ENCODE measurements around the gene GAA. TPM values are rescaled to one million over a fixed set of nuclear protein-coding genes. Genes with fewer than 3 reads are reported as not detected.

Gene GAA
- polyA plus RNA-seq, 1 of the 3 experiments (the other 2 are of a cell fraction): 27.3 TPM

- H3K36me3 ChIP-seq (replicated peaks in 1 of 2; ENCODE audit: control insufficient read depth in 1 of 2, insufficient read depth in 2 of 2, low read length in 1 of 2): no peaks in the 10 kb centered on the region
- peaks cover 0 to 6% of the 10 kb centered on the region in 2 experiments; a peak in 1 of 4 replicates for H3K4me1 ChIP-seq (ENCODE audit: control insufficient read depth in 1 of 2, insufficient read depth in 2 of 2, low read depth in 1 of 2, low read length in 1 of 2)
- no peak for DNase-seq
- no peak overlapping the region for H3K4me2 ChIP-seq
- no peak overlapping the region for H3K9ac ChIP-seq
- H3K79me2 ChIP-seq (ENCODE audit: insufficient read depth): no peaks in the 10 kb centered on the region
- H3K27me3 ChIP-seq (ENCODE audit: insufficient read depth): no peaks in the 10 kb centered on the region
- H2AFZ ChIP-seq (ENCODE audit: low read depth): no peak overlapping the region
- H3F3A ChIP-seq (replicated peaks; ENCODE audit: insufficient read depth): no peaks in the 10 kb centered on the region
- H3K4me3 ChIP-seq (ENCODE audit: low read depth in 2 of 2, low read length in 1 of 2): no peak overlapping the region
- no peak overlapping the region for H3K27ac ChIP-seq (ENCODE audit: low read depth in 2 of 2, low read length in 1 of 2)
- no peaks in the 10 kb centered on the region for H4K20me1 ChIP-seq (ENCODE audit: insufficient read depth)
- CTCF ChIA-PET: interaction anchor here (0.7 to 4.7 kb wide), 37 partner anchors 9 to 373 kb away, joined by 3 to 86 read pairs (median 7); partner anchors contain the start of genes ENDOV and GAA
- 85% methylated on average over 13 of the region's 14 CpGs for WGBS (ENCODE audit: low lambda C conversion rate)
- TF ChIP-seq, protein P1, sequence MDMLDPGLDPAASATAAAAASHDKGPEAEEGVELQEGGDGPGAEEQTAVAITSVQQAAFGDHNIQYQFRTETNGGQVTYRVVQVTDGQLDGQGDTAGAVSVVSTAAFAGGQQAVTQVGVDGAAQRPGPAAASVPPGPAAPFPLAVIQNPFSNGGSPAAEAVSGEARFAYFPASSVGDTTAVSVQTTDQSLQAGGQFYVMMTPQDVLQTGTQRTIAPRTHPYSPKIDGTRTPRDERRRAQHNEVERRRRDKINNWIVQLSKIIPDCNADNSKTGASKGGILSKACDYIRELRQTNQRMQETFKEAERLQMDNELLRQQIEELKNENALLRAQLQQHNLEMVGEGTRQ (IDR thresholded peaks at IDR 0.05; ENCODE audit: borderline replicate concordance, low read depth, low read length): no peak
- TF ChIP-seq, protein P2, sequence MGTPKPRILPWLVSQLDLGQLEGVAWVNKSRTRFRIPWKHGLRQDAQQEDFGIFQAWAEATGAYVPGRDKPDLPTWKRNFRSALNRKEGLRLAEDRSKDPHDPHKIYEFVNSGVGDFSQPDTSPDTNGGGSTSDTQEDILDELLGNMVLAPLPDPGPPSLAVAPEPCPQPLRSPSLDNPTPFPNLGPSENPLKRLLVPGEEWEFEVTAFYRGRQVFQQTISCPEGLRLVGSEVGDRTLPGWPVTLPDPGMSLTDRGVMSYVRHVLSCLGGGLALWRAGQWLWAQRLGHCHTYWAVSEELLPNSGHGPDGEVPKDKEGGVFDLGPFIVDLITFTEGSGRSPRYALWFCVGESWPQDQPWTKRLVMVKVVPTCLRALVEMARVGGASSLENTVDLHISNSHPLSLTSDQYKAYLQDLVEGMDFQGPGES (IDR thresholded peaks at IDR 0.05; ENCODE audit: low read depth, low read length): no peak
- TF ChIP-seq RFX5 (IDR thresholded peaks at IDR 0.05; ENCODE audit: low read length) (no peak), NFIC (IDR thresholded peaks at IDR 0.05; ENCODE audit: borderline replicate concordance) (no peak), GABPA (IDR thresholded peaks at IDR 0.05; ENCODE audit: low read depth) (no peak), YY1 (IDR thresholded peaks at IDR 0.05; ENCODE audit: low read depth) (no peak), CHD2 (IDR thresholded peaks at IDR 0.05; ENCODE audit: low read length, partially characterized antibody) (no peak), SMC3 (IDR thresholded peaks at IDR 0.05; ENCODE audit: low read depth, low read length) (no peak), FOSL2 (IDR thresholded peaks at IDR 0.05; ENCODE audit: borderline replicate concordance, low read depth) (no peak), FOXM1 (IDR thresholded peaks at IDR 0.05; ENCODE audit: low read depth) (no peak)
- TF ChIP-seq, protein P3, sequence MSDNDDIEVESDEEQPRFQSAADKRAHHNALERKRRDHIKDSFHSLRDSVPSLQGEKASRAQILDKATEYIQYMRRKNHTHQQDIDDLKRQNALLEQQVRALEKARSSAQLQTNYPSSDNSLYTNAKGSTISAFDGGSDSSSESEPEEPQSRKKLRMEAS (IDR thresholded peaks at IDR 0.05; ENCODE audit: low read depth): no peak
- TF ChIP-seq, protein P4, sequence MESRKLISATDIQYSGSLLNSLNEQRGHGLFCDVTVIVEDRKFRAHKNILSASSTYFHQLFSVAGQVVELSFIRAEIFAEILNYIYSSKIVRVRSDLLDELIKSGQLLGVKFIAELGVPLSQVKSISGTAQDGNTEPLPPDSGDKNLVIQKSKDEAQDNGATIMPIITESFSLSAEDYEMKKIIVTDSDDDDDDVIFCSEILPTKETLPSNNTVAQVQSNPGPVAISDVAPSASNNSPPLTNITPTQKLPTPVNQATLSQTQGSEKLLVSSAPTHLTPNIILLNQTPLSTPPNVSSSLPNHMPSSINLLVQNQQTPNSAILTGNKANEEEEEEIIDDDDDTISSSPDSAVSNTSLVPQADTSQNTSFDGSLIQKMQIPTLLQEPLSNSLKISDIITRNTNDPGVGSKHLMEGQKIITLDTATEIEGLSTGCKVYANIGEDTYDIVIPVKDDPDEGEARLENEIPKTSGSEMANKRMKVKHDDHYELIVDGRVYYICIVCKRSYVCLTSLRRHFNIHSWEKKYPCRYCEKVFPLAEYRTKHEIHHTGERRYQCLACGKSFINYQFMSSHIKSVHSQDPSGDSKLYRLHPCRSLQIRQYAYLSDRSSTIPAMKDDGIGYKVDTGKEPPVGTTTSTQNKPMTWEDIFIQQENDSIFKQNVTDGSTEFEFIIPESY (IDR thresholded peaks at IDR 0.05; ENCODE audit: borderline replicate concordance, low read depth): no peak
- H3K9me2 ChIP-seq: no peaks in the 10 kb centered on the region
- POLR2A ChIA-PET: no interaction called here
- H3K9me3 ChIP-seq: no peaks in the 10 kb centered on the region
Measured at GRCh38 chr17:80081596-80081995, 19.8 kb upstream of the GAA start.
